H4 (cell line): ENCODE measurements around the gene GNA15. TPM values are rescaled to one million over a fixed set of nuclear protein-coding genes. Genes with fewer than 3 reads are reported as not detected.
"Not testable (repeated sequence)": the region's sequence is repeated elsewhere in the genome, so short reads cannot be mapped to it uniquely, and the experiment has no call there.

ENCODE experiments used
- DNase-seq: peaks from one replicate; pipeline ENCODE4 v3.0.0-alpha.2; 2015; ENCODE audit warnings: low spot score
- total RNA-seq: library from RNA; depleted of rRNA; stranded (reverse); fragments of >200 nt; shearing (Covaris generic); gene quantifications from 2 replicates; pipeline ENCODE4 v1.2.3, GENCODE V29; 2014

GNA15 gene
- total RNA-seq, 1 experiment from 2014 or later: not detected

GRCh38 chr19:3190921-3191805 is 55.3 kb downstream of the GNA15 start:
- no peak for DNase-seq

GRCh38 chr19:3191806-3192104 is 55.9 kb downstream of the GNA15 start:
- DNase-seq: not testable (repeated sequence)

- no peak for DNase-seq
Observed at GRCh38 chr19:3192228-3192635, 56.4 kb downstream of the GNA15 start.

GRCh38 chr19:3192684-3193083 is 56.9 kb downstream of the GNA15 start:
- no peak for DNase-seq

- no peak for DNase-seq
Observed at GRCh38 chr19:3193256-3194105, 57.6 kb downstream of the GNA15 start.

GRCh38 chr19:3194106-3195087 is 58.6 kb downstream of the GNA15 start:
- DNase-seq: no peak

- DNase-seq: no peak
Observed at GRCh38 chr19:3196064-3196932, 60.5 kb downstream of the GNA15 start.

GRCh38 chr19:3196933-3197205 is 61.0 kb downstream of the GNA15 start:
- DNase-seq: no peak

GRCh38 chr19:3198901-3199700 is 63.3 kb downstream of the GNA15 start:
- no peak for DNase-seq

GRCh38 chr19:3201072-3201700 is 65.4 kb downstream of the GNA15 start:
- DNase-seq: no peak

GRCh38 chr19:3201911-3202310 is 66.1 kb downstream of the GNA15 start:
- no peak for DNase-seq

GRCh38 chr19:3202346-3202745 is 66.5 kb downstream of the GNA15 start:
- no peak for DNase-seq

GRCh38 chr19:3202895-3203294 is 67.1 kb downstream of the GNA15 start:
- DNase-seq: not testable (repeated sequence)

- DNase-seq: no peak
Observed at GRCh38 chr19:3203805-3204645, 68.2 kb downstream of the GNA15 start.

GRCh38 chr19:3204646-3205275 is 68.9 kb downstream of the GNA15 start:
- DNase-seq: no peak

- DNase-seq: no peak
Observed at GRCh38 chr19:3206216-3206953, 70.6 kb downstream of the GNA15 start.

- no peak for DNase-seq
Observed at GRCh38 chr19:3207461-3208242, 71.8 kb downstream of the GNA15 start.
